ENCODE measurements around the gene CNOT3.

- TF ChIP-seq, protein P1, sequence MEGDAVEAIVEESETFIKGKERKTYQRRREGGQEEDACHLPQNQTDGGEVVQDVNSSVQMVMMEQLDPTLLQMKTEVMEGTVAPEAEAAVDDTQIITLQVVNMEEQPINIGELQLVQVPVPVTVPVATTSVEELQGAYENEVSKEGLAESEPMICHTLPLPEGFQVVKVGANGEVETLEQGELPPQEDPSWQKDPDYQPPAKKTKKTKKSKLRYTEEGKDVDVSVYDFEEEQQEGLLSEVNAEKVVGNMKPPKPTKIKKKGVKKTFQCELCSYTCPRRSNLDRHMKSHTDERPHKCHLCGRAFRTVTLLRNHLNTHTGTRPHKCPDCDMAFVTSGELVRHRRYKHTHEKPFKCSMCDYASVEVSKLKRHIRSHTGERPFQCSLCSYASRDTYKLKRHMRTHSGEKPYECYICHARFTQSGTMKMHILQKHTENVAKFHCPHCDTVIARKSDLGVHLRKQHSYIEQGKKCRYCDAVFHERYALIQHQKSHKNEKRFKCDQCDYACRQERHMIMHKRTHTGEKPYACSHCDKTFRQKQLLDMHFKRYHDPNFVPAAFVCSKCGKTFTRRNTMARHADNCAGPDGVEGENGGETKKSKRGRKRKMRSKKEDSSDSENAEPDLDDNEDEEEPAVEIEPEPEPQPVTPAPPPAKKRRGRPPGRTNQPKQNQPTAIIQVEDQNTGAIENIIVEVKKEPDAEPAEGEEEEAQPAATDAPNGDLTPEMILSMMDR (IDR thresholded peaks at IDR 0.05): no peak
- no peak for TF ChIP-seq ZFX (IDR thresholded peaks at IDR 0.05; ENCODE audit: borderline replicate concordance)
Observed at GRCh38 chr19:54149021-54149812, 11.7 kb downstream of the CNOT3 start.
